Hepatocyte (in vitro differentiated cells): ENCODE data around the gene OOSP1.

Experiments
- EZH2phosphoT487 ChIP-seq: fragments of 200-600 bp; sonication (generic); IDR thresholded peaks from one replicate; pipeline ENCODE4 v1.6.1; 2018; ENCODE audit warnings: antibody characterized with exemption, mild to moderate bottlenecking, low read depth, moderate library complexity; ENCODE audit not compliant: unreplicated experiment, severe bottlenecking
- TF ChIP-seq, protein P1 (sequence below): fragments of 200-600 bp; sonication (generic); IDR thresholded peaks from 2 replicates; pipeline ENCODE4 v1.5.1; 2016; ENCODE audit warnings: antibody characterized with exemption, mild to moderate bottlenecking; ENCODE audit not compliant: poor library complexity

DNA sequence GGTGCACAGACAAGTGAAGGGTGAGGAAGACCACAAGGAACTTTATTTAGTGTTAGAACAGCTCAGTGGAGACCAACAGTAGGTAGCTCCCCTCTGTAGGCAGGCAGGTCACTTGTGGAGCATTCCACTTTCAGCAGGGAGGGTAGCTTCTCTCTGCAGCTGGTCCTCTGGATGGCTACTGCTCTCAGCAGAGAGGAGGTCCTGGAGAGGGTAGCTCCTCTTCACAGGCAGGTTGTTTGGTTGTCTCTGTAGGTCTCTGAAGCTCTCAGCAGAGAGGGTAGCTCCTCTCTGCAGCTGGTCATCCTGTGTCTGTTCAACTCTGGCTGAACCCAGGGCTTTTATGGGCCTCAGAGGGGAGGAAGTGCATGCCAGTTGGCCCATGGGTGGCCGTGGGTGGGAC is 6.5 kb upstream of the OOSP1 start:
- TF ChIP-seq EZH2phosphoT487 = no peak
- TF ChIP-seq, protein P1, sequence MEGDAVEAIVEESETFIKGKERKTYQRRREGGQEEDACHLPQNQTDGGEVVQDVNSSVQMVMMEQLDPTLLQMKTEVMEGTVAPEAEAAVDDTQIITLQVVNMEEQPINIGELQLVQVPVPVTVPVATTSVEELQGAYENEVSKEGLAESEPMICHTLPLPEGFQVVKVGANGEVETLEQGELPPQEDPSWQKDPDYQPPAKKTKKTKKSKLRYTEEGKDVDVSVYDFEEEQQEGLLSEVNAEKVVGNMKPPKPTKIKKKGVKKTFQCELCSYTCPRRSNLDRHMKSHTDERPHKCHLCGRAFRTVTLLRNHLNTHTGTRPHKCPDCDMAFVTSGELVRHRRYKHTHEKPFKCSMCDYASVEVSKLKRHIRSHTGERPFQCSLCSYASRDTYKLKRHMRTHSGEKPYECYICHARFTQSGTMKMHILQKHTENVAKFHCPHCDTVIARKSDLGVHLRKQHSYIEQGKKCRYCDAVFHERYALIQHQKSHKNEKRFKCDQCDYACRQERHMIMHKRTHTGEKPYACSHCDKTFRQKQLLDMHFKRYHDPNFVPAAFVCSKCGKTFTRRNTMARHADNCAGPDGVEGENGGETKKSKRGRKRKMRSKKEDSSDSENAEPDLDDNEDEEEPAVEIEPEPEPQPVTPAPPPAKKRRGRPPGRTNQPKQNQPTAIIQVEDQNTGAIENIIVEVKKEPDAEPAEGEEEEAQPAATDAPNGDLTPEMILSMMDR = no peak
